NCI-H82 treated with DMSO at 0.1 percent for 48 hours (cell line): ENCODE measurements around the gene ARSA.

Source experiments
- DNase-seq: peaks from one replicate; lab custom pipeline; 2025; ENCODE audit not compliant: unreplicated experiment; lab: John Stamatoyannopoulos, UW

The ARSA gene

DNA sequence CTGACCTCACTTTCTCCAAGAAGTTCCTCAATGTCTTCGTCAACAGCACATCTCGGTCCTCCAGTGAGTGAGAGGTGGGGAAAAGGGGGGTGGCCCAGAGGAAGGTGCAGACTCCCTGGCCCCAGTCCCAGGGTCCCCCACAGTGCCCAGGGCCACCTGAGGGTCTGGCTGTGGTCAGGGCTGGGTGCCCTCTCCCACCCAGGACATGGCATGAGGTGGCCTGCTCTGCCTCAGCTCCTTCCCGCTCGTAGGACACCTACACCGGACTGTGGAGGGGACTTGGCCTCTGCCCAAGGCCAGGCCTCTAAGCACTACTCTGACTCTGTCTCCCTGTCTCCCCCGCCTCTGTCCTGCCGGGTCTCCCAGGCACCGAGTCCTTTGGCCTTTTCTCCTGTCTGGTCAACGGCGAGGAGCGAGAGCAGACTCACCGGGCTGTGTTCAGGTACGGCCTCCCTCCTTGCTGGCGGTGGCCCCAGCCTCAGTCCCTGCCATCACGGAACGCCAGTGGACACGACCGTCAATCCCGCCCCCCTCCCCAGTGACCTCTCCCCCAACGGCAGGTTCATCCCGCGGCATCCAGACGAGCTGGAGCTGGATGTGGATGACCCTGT, 22.8 kb downstream of the ARSA start:
- DNase-seq: no peak

DNA sequence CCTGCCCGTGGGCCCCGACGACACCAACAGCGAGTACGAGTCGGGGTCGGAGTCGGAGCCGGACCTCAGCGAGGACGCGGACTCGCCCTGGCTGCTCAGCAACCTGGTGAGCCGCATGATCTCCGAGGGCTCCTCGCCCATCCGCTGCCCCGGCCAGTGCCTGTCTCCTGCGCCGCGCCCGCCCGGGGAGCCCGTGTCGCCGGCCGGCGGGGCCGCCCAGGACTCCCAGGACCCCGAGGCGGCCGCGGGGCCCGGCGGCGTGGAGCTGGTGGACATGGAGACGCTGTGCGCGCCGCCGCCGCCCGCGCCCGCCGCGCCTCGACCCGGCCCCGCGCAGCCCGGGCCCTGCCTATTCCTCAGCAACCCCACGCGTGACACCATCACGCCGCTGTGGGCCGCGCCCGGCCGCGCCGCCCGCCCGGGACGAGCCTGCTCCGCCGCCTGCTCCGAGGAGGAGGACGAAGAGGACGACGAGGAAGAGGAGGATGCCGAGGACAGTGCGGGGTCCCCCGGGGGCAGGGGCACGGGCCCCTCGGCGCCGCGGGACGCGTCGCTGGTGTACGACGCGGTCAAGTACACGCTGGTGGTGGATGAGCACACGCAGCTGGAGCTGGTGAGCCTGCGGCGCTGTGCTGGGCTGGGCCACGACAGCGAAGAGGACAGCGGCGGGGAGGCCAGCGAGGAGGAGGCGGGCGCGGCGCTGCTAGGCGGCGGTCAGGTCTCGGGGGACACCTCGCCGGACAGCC, 23.5 kb downstream of the ARSA start:
- no peak for DNase-seq

- DNase-seq: no peak
Measured at GRCh38 chr22:50603511-50604255, 24.3 kb downstream of the ARSA start.

GRCh38 chr22:50602338-50602700, 25.6 kb downstream of the ARSA start:
- no peak for DNase-seq

- DNase-seq: peak; percentile 5
Measured at GRCh38 chr22:50601669-50602337, 26.1 kb downstream of the ARSA start.

DNA sequence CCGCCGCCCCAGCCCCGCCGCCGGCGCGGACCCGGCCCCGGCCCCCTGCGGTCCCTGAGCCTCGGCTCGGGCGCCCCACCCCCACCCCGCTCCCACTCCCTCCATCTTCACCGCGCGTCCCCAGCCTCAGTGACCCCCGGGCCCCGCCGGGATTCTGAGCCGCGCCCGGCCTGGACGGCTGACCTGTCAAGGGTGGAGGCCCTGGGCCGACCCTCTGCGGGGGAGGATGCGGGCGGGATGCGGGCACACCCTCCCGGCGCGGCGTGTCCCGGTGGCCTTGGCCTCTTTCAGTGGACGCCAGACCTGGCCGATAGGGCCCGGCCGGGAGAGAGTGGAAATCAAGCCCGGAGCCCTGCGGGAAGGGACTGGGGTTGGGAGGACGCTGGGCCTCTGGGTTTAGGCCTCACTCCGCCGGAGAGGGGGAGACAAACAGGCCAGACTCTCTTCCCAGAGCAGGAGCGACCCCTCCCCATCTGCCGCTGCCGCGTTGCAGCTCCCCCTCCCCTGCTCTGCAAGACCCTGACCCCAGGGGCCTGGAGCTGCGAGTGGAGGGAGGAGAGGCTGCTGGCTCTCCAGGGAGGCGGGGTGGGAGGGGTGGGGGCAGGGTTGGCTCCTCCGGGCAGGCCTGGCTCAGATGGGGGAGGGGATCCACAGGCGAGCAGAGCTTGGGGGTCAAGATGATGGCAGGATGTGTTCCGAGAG, 26.8 kb downstream of the ARSA start:
- DNase-seq: no peak

DNA sequence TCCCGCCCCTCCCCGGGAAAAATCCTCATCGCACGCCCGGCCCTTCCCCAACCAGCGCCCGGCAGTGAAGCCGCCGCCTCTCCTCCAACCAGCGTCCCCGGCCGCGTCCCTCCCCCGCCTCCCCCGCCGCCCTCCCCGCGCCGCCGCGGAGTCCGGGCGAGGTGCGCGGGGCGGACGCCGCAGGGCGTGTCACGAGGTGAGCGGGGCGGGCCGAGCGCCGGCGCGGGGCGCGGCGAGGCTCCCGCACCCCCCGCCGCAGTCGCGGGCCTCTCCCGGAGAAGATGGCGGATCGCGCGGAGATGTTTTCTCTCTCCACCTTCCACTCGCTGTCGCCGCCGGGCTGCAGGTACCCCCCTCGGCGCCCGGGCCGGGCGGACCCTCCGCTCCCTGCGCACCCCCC, 27.4 kb downstream of the ARSA start, which contains the start of gene MAPK8IP2:
Gene MAPK8IP2, plus strand, starts transcription at position 256 of the 400 bp plus-strand sequence. Its CDS starts 26 bp downstream, at position 282.
- no peak for DNase-seq

DNA sequence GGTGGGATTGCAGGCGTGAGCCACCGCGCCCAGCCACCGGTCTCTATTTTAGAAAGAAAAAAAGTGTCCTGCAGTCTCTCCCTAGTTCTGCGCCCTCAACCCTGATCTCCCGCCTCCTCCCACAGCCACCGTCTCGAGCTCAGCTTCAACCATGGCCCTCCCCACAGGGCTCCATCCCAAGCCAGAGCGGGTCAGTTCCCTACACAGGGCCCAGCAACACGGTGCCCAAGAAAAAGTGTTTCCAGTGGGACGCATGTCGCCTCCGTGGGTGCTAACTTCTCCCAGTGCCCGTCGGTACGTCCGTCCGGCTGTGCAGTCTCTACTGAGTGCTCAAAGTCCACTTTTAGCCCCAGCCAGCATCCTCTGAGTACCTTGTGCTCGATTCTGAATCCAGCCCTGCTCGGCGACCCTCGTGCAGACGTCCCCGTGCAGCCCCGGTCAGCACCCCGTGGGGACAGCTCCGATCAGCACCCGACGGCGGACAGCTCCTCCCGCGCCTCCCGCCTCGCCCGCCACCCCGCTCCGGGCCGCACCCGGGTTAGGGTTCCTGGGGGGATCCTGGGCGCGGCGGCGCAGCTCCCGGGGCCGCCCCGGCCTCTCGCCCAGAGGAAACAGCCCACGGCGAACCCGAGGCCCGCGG, 28.0 kb downstream of the ARSA start:
- no peak for DNase-seq

GRCh38 chr22:50597097-50597496, 30.9 kb downstream of the ARSA start:
- no peak for DNase-seq

DNA sequence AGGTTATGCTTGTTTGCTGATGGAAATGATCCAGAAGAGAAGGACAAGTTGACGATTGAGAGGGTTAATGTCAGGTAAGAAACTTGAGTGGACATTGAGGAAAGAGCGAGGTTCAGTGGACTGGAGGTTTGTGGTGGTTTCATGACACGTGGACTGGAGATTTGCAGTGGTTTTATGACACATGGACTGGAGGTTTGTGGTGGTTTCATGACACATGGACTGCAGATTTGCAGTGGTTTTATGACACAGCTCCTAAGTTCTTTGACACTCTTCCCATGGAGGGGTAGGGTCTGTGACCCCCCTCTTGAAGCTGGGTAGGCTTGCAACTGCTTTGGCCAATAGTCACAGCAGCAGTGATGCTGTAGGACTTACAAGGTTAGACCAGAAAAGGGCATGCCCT, 32.8 kb downstream of the ARSA start:
- DNase-seq: no peak

GRCh38 chr22:50587407-50587806, 40.5 kb downstream of the ARSA start:
- no peak for DNase-seq

DNA sequence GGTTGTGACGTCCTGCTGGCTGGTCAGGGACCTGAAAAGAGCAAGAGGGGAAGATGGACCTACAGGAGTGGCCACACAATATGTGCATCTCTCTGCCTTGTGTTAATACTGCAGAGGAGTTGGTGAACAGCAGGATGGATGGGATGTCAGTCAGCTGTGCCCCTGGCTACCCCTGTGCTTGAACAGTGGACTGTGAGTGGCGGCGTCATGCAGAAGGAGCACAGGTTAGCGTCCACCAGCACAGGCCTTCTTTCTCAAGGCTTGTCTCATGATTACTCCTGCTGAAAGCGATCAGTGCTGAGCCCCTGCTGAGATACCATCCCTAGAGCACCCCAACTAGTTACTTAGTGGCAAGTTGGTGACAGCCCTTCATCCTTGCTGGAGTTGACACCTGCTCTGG, 41.5 kb downstream of the ARSA start:
- DNase-seq: no peak

DNA sequence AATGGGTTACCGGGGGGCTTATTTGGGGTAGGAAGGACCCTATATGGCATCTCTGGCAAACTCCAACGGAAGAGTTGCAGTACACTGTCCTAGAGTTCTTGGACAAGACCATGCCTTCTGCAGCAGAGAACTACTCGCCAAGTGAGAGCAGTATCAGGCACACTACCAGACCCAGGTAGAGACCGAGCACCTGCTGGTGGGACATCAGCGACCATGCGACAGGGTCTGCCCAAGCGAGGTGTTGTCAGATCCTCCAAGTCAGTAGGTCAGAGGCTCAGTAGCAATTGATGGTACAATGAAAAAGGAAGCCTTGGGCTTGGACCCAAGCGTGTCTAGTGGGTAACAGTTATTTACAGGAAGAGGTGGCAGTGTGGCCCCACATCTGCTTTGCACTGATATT, 42.2 kb downstream of the ARSA start:
- no peak for DNase-seq

GRCh38 chr22:50585238-50585637, 42.7 kb downstream of the ARSA start:
- DNase-seq: no peak

GRCh38 chr22:50584106-50585096, 43.6 kb downstream of the ARSA start:
- DNase-seq: no peak

GRCh38 chr22:50583294-50583861, 44.6 kb downstream of the ARSA start:
- no peak for DNase-seq

DNA sequence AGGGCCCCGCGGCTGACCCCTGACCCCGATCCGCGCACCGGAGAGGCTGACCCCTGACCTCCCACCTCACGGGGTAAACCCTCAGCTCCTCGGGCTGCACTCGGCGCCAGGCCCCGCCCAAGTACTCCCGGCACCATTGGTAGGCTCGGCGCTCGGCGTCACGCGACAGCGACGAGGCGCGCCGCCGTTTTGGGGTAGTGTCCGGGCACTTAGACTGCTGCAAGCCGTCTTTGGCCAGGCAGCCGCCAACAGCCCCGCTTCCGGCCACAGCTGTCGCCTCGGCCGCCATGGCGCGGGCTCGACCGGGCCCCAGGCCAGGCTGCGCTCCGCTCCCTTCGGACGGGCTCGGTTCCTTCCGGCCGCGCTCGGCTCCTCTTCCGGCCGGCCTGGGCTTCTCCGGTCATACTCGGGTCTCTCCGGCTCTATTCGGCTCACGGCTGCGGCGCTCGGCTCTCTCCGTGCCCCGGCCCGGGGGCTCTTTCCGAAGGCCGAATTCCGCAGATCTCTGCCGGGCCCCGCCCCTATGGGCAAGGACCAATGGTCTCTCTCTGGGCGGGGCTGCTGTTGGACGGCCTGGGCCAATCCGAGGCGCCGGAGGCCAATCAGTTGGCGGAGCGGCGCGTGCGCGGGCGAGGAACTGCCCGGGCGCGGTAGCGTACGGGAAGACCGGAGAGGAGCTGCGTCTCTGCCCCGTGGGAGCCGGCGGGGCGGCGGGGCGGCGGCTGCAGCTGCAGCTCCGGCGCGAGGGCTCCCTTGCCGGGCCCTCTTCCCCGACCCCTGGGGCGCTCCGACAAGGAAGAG, 45.3 kb downstream of the ARSA start, which contains the start of gene CHKB:
Gene CHKB, minus strand, starts transcription at position 357 of the 801 bp plus-strand sequence. Its CDS starts 68 bp downstream, at position 289.
- peak; percentile 91 for DNase-seq

GRCh38 chr22:50581950-50582492, 45.9 kb downstream of the ARSA start:
- DNase-seq: no peak
